Measurements from ENCODE around the gene LDLRAD3.

The LDLRAD3 gene

GRCh38 chr11:36115378-36115801, 171.5 kb downstream of the LDLRAD3 start:
- DNase-seq (ENCODE audit: low spot score): no peak
- in situ Hi-C loops (cut with MboI; ENCODE audit: low sequenced_read_pairs, unreplicated experiment): no loop called here
- TF ChIP-seq, protein P1, sequence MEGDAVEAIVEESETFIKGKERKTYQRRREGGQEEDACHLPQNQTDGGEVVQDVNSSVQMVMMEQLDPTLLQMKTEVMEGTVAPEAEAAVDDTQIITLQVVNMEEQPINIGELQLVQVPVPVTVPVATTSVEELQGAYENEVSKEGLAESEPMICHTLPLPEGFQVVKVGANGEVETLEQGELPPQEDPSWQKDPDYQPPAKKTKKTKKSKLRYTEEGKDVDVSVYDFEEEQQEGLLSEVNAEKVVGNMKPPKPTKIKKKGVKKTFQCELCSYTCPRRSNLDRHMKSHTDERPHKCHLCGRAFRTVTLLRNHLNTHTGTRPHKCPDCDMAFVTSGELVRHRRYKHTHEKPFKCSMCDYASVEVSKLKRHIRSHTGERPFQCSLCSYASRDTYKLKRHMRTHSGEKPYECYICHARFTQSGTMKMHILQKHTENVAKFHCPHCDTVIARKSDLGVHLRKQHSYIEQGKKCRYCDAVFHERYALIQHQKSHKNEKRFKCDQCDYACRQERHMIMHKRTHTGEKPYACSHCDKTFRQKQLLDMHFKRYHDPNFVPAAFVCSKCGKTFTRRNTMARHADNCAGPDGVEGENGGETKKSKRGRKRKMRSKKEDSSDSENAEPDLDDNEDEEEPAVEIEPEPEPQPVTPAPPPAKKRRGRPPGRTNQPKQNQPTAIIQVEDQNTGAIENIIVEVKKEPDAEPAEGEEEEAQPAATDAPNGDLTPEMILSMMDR (IDR thresholded peaks at IDR 0.05; ENCODE audit: borderline replicate concordance, control extremely low read depth, extremely low read depth, insufficient read depth, missing control alignments): no peak

DNA sequence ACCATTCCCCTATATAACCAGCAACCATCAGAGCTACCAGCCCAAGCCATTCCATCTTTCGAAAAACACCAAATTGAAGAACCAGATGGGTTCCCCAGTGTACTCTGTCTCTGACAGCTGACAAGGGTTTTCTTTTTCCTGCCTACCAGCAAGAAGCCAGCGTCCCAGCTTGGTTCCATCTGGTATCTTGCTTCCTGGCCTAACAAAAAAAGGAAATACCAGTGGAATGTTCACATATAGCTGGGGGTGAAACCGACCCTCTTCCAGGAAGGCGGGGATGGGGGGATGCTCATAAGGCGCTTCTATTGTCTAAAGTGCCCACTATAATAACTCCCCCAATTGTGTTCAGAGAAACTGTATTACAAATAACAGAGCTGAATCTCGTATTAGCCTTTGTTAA, 172.3 kb downstream of the LDLRAD3 start:
- in situ Hi-C loops (cut with MboI; ENCODE audit: low sequenced_read_pairs, unreplicated experiment): no loop called here
- TF ChIP-seq, protein P1 (IDR thresholded peaks at IDR 0.05; ENCODE audit: borderline replicate concordance, control extremely low read depth, extremely low read depth, insufficient read depth, missing control alignments): no peak
- DNase-seq (ENCODE audit: low spot score): no peak

GRCh38 chr11:36118084-36118483, 174.2 kb downstream of the LDLRAD3 start:
- TF ChIP-seq, protein P1 (IDR thresholded peaks at IDR 0.05; ENCODE audit: borderline replicate concordance, control extremely low read depth, extremely low read depth, insufficient read depth, missing control alignments): no peak
- no peak for DNase-seq (ENCODE audit: low spot score)
- in situ Hi-C loops (cut with MboI; ENCODE audit: low sequenced_read_pairs, unreplicated experiment): no loop called here

DNA sequence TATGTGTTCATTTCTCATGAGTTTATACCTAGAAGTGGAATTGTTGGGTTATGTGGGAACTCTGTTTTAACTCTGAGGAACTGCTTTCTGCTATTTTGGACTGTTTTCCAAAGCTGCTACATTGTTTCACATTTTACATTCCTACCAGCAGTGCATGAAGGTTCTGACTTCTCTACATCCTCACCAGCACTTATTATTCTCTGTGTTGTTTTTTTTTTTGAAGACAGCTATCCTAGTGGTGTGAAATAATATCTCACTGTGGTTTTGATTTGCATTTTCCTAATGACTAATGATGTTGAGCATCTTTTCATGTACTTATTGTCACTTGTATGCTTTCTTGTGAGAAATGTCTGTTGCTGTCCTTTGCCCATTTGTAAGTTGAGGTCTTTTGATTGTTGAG, 175.4 kb downstream of the LDLRAD3 start:
- in situ Hi-C loops (cut with MboI; ENCODE audit: low sequenced_read_pairs, unreplicated experiment): no loop called here
- no peak for DNase-seq (ENCODE audit: low spot score)
- TF ChIP-seq, protein P1 (IDR thresholded peaks at IDR 0.05; ENCODE audit: borderline replicate concordance, control extremely low read depth, extremely low read depth, insufficient read depth, missing control alignments): no peak

- no peak for DNase-seq (ENCODE audit: low spot score)
- in situ Hi-C loops (cut with MboI; ENCODE audit: low sequenced_read_pairs, unreplicated experiment): no loop called here
- TF ChIP-seq, protein P1 (IDR thresholded peaks at IDR 0.05; ENCODE audit: borderline replicate concordance, control extremely low read depth, extremely low read depth, insufficient read depth, missing control alignments): no peak
Observed at GRCh38 chr11:36121054-36121453, 177.2 kb downstream of the LDLRAD3 start.

DNA sequence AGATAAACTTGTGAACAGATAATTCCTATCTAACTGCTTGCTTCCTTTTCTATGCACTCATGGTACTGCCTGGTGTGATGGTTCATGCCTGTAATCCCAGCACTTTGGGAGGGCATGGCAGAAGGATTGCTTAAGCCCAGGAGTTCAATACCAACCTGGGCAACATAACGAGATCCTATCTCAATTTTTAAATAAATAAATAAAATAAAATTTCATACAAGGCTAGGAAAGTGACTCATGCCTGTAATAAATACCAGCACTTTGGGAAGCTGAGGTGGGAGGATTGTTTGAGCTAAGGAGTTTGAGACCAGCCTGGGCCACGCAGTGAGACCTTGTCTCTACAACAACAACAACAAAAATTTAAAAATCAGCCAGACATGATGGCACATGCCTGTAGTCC, 178.8 kb downstream of the LDLRAD3 start:
- TF ChIP-seq, protein P1 (IDR thresholded peaks at IDR 0.05; ENCODE audit: borderline replicate concordance, control extremely low read depth, extremely low read depth, insufficient read depth, missing control alignments): no peak
- DNase-seq (ENCODE audit: low spot score): no peak
- in situ Hi-C loops (cut with MboI; ENCODE audit: low sequenced_read_pairs, unreplicated experiment): no loop called here

Measured in GM13976 (cell line).